ENCODE results near the gene DUOX2. TPM values are rescaled to one million over a fixed set of nuclear protein-coding genes. Genes with fewer than 3 reads are reported as not detected.

The DUOX2 gene
- polyA plus RNA-seq, 1 donor (not counting 4 experiments of a cell fraction or from before 2014, with no cell fraction given) = 0.31 TPM

- Histone ChIP-seq H3K9ac (ENCODE audit: control insufficient read depth, extremely low read depth, insufficient read depth, low read length) (no peak overlapping the region), H3K4me1 (ENCODE audit: control insufficient read depth, extremely low read depth, insufficient read depth, low read length) (peaks cover 14% of the 10 kb centered on the region), H3K9me3 (ENCODE audit: control insufficient read depth, low read depth, low read length) (no peaks in the 10 kb centered on the region), H3K27me3 (ENCODE audit: control insufficient read depth, extremely low read depth, insufficient read depth, low read length) (peaks cover 65% of the 10 kb centered on the region), H4K20me1 (ENCODE audit: control insufficient read depth, extremely low read depth, insufficient read depth, low read length) (peaks cover 5% of the 10 kb centered on the region), H3K4me3 (ENCODE audit: control insufficient read depth in 2 of 3, extremely low read depth in 1 of 3, insufficient read depth in 2 of 3, low read depth in 1 of 3, low read length in 3 of 3) (no peak overlapping the region), H3K4me2 (ENCODE audit: control insufficient read depth, extremely low read depth, insufficient read depth, low read depth, low read length) (no peak overlapping the region), H2AFZ (ENCODE audit: control insufficient read depth, low read length) (no peak overlapping the region), H3K9me1 (ENCODE audit: control insufficient read depth, extremely low read depth, insufficient read depth, low read length) (no peaks in the 10 kb centered on the region), H3K27ac (ENCODE audit: control insufficient read depth, insufficient read depth, low read length) (no peak overlapping the region), H3K79me2 (ENCODE audit: control insufficient read depth, insufficient read depth, low read length) (no peaks in the 10 kb centered on the region), H3K36me3 (ENCODE audit: control insufficient read depth in 2 of 2, extremely low read depth in 1 of 2, insufficient read depth in 2 of 2, low read length in 2 of 2) (peaks cover 0 to 3% of the 10 kb centered on the region in 2 experiments)
- DNase-seq (ENCODE audit: low read depth, low spot score) = no peak
- FAIRE-seq = no peak
- dilution Hi-C loops (cut with MboI; ENCODE audit: extremely low pct_ligation_motif_present, low sequenced_read_pairs) = no loop called here
- TF ChIP-seq, protein P1, sequence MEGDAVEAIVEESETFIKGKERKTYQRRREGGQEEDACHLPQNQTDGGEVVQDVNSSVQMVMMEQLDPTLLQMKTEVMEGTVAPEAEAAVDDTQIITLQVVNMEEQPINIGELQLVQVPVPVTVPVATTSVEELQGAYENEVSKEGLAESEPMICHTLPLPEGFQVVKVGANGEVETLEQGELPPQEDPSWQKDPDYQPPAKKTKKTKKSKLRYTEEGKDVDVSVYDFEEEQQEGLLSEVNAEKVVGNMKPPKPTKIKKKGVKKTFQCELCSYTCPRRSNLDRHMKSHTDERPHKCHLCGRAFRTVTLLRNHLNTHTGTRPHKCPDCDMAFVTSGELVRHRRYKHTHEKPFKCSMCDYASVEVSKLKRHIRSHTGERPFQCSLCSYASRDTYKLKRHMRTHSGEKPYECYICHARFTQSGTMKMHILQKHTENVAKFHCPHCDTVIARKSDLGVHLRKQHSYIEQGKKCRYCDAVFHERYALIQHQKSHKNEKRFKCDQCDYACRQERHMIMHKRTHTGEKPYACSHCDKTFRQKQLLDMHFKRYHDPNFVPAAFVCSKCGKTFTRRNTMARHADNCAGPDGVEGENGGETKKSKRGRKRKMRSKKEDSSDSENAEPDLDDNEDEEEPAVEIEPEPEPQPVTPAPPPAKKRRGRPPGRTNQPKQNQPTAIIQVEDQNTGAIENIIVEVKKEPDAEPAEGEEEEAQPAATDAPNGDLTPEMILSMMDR (optimal IDR thresholded peaks at IDR 0.05 in 1 of 3, IDR thresholded peaks at IDR 0.05 in 1 of 3, conservative IDR thresholded peaks at IDR 0.05 in 1 of 3; ENCODE audit: extremely low read depth in 1 of 3, insufficient read depth in 2 of 3, low read length in 3 of 3) = no peak
Measured at GRCh38 chr15:45116006-45116481, 2.1 kb upstream of the DUOX2 start.

DNA sequence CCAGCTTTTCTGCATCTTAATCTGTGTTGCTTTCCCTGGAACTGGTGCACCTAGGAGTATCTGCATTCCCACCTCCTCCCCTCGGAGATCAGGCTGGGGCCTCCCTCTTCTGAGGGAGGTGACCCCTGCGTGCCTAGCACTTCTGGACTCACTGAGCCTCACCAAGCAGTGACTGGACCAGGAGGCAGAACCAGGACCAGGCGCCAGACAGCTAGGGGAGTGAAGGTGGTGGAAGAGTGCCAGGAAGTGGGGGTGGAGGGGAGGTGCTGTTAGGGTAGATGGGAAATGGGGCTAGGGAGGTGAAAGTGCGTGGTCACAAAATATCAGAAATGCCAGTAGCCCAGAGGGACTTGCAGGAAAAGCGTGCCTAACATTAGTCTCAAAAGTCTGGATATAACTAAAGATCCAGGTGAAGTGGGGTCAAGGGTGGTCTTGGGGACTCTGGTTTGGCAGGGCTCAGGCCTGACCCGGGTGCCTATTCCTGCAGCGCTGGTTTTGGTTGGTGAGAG is 1.4 kb upstream of the DUOX2 start:
- no peak overlapping the region for H3K4me3 ChIP-seq (ENCODE audit: control insufficient read depth in 2 of 3, extremely low read depth in 1 of 3, insufficient read depth in 2 of 3, low read depth in 1 of 3, low read length in 3 of 3)
- peaks cover 69% of the 10 kb centered on the region for H3K27me3 ChIP-seq (ENCODE audit: control insufficient read depth, extremely low read depth, insufficient read depth, low read length)
- DNase-seq (ENCODE audit: low read depth, low spot score) = no peak
- H3K9ac ChIP-seq (ENCODE audit: control insufficient read depth, extremely low read depth, insufficient read depth, low read length) = no peak overlapping the region
- no peak for TF ChIP-seq EZH2 (IDR thresholded peaks at IDR 0.05; ENCODE audit: low read length)
- TF ChIP-seq, protein P1 (optimal IDR thresholded peaks at IDR 0.05 in 1 of 3, IDR thresholded peaks at IDR 0.05 in 1 of 3, conservative IDR thresholded peaks at IDR 0.05 in 1 of 3; ENCODE audit: extremely low read depth in 1 of 3, insufficient read depth in 2 of 3, low read length in 3 of 3) = no peak
- no peak overlapping the region for H3K4me2 ChIP-seq (ENCODE audit: control insufficient read depth, extremely low read depth, insufficient read depth, low read depth, low read length)
- H3K4me1 ChIP-seq (ENCODE audit: control insufficient read depth, extremely low read depth, insufficient read depth, low read length) = peaks cover 14% of the 10 kb centered on the region
- dilution Hi-C loops (cut with MboI; ENCODE audit: extremely low pct_ligation_motif_present, low sequenced_read_pairs) = no loop called here
- H2AFZ ChIP-seq (ENCODE audit: control insufficient read depth, low read length) = no peak overlapping the region
- peaks cover 0 to 3% of the 10 kb centered on the region in 2 experiments for H3K36me3 ChIP-seq (ENCODE audit: control insufficient read depth in 2 of 2, extremely low read depth in 1 of 2, insufficient read depth in 2 of 2, low read length in 2 of 2)
- peaks cover 5% of the 10 kb centered on the region for H4K20me1 ChIP-seq (ENCODE audit: control insufficient read depth, extremely low read depth, insufficient read depth, low read length)
- no peak for FAIRE-seq
- H3K27ac ChIP-seq (ENCODE audit: control insufficient read depth, insufficient read depth, low read length) = no peak overlapping the region
- H3K79me2 ChIP-seq (ENCODE audit: control insufficient read depth, insufficient read depth, low read length) = no peaks in the 10 kb centered on the region
- H3K9me3 ChIP-seq (ENCODE audit: control insufficient read depth, low read depth, low read length) = no peaks in the 10 kb centered on the region
- H3K9me1 ChIP-seq (ENCODE audit: control insufficient read depth, extremely low read depth, insufficient read depth, low read length) = no peaks in the 10 kb centered on the region

Measured in keratinocyte (primary cell).